Measurements from ENCODE around the gene MUC13.

DNA sequence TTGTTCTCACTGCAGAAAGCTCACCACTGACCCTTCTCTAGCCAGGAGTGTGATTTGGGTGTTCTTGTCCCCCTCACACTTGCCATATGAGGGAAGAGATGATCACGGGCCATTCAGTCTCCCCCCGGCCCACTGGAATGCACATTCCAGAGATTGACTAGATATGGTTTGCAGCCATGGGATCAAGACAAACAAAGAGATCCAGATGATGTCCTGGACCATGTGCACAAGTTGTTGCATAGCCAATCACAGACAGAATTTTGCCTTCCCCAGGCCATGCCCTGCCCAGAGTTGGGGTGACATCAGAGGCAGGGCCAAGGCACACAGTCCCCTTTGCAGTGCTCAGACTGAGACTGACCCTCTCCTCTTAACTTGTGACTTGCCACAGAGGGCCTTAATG, 14.8 kb downstream of the MUC13 start:
- TF ChIP-seq, protein P1, sequence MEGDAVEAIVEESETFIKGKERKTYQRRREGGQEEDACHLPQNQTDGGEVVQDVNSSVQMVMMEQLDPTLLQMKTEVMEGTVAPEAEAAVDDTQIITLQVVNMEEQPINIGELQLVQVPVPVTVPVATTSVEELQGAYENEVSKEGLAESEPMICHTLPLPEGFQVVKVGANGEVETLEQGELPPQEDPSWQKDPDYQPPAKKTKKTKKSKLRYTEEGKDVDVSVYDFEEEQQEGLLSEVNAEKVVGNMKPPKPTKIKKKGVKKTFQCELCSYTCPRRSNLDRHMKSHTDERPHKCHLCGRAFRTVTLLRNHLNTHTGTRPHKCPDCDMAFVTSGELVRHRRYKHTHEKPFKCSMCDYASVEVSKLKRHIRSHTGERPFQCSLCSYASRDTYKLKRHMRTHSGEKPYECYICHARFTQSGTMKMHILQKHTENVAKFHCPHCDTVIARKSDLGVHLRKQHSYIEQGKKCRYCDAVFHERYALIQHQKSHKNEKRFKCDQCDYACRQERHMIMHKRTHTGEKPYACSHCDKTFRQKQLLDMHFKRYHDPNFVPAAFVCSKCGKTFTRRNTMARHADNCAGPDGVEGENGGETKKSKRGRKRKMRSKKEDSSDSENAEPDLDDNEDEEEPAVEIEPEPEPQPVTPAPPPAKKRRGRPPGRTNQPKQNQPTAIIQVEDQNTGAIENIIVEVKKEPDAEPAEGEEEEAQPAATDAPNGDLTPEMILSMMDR (IDR thresholded peaks at IDR 0.05): no peak
- TF ChIP-seq POLR2A (IDR thresholded peaks at IDR 0.05): no peak

Data from lower leg skin (tissue), 3 donors.